CD14-positive monocyte (primary cell): ENCODE measurements around the gene PRSS33. TPM values are rescaled to one million over a fixed set of nuclear protein-coding genes. Genes with fewer than 3 reads are reported as not detected.

Source experiments
- DNase-seq, 3 donors: peaks; one replicate each; pipeline ENCODE4 v3.0.0-alpha.2; 2011 to 2022
- H2AFZ ChIP-seq: 2 replicates; pipeline ENCODE4 v1.6.0; 2012; ENCODE audit warnings: mild to moderate bottlenecking, low read depth, low read length, inconsistent platforms; ENCODE audit not compliant: insufficient read depth, poor library complexity, severe bottlenecking
- H3K27ac ChIP-seq, 2 donors: 1 replicate in 1 of 2; 2 replicates in 1 of 2; pipeline ENCODE4 v1.5.1; 2012 to 2013; ENCODE audit warnings: low read length in 2 of 2, control low read depth in 1 of 2, inconsistent platforms in 1 of 2, low read depth in 1 of 2, mild to moderate bottlenecking in 1 of 2
- H3K27me3 ChIP-seq, 2 donors: one replicate each; pipeline versions ENCODE4 v1.6.0 to v1.6.1; 2011 to 2013; ENCODE audit warnings: low read length in 2 of 2; ENCODE audit not compliant: control insufficient read depth in 2 of 2, insufficient read depth in 2 of 2
- H3K36me3 ChIP-seq, 2 donors: replicated peaks in 1 of 2; 1 replicate in 1 of 2; 2 replicates in 1 of 2; pipeline versions ENCODE4 v1.5.1 to v1.6.1; 2012 to 2013; ENCODE audit warnings: low read length in 2 of 2, control low read depth in 1 of 2, inconsistent platforms in 1 of 2, mild to moderate bottlenecking in 1 of 2; ENCODE audit not compliant: insufficient read depth in 2 of 2, control insufficient read depth in 1 of 2
- H3K4me1 ChIP-seq, 2 donors: 1 replicate in 1 of 2; 2 replicates in 1 of 2; pipeline versions ENCODE4 v1.5.1 to v1.6.1; 2012 to 2013; ENCODE audit warnings: low read length in 2 of 2, control low read depth in 1 of 2, inconsistent platforms in 1 of 2, mild to moderate bottlenecking in 1 of 2, moderate library complexity in 1 of 2; ENCODE audit not compliant: insufficient read depth in 2 of 2, control insufficient read depth in 1 of 2
- H3K4me2 ChIP-seq: replicated peaks from 2 replicates; pipeline ENCODE3; 2012; ENCODE audit warnings: low read length, moderate library complexity, mild to moderate bottlenecking; ENCODE audit not compliant: poor library complexity, severe bottlenecking; ENCODE audit errors: extremely low read depth
- H3K4me3 ChIP-seq, 3 experiments: fragments of 200-600 bp in 1 of 3; sonication (generic) in 1 of 3; replicated peaks in 1 of 3; 1 replicate in 2 of 3; 2 replicates in 1 of 3; pipeline ENCODE4 v1.5.1; 2011 to 2013; ENCODE audit warnings: low read length in 3 of 3, mild to moderate bottlenecking in 3 of 3, control low read depth in 2 of 3, low read depth in 2 of 3, inconsistent platforms in 1 of 3, moderate library complexity in 1 of 3
- H3K79me2 ChIP-seq: 2 replicates; pipeline ENCODE4 v1.6.0; 2012; ENCODE audit warnings: mild to moderate bottlenecking, control low read depth, inconsistent platforms, low read length, moderate library complexity; ENCODE audit not compliant: insufficient read depth
- H3K9ac ChIP-seq: 2 replicates; pipeline ENCODE4 v1.6.0; 2017; ENCODE audit warnings: low read length, mild to moderate bottlenecking; ENCODE audit not compliant: insufficient read depth, poor library complexity, severe bottlenecking
- H3K9me3 ChIP-seq, 2 donors: replicated peaks in 1 of 2; 1 replicate in 1 of 2; 2 replicates in 1 of 2; pipeline versions ENCODE4 v1.5.1 to v1.6.1; 2012 to 2013; ENCODE audit warnings: low read length in 2 of 2, control low read depth in 1 of 2; ENCODE audit not compliant: control insufficient read depth in 1 of 2, insufficient read depth in 1 of 2
- H4K20me1 ChIP-seq: 2 replicates; pipeline ENCODE4 v1.6.0; 2012; ENCODE audit warnings: mild to moderate bottlenecking, low read length, control low read depth, moderate library complexity; ENCODE audit not compliant: insufficient read depth
- H3K27ac Mint-ChIP-seq, 7 donors: one replicate each; pipeline ENCODE4 v1.8.0; 2020; ENCODE audit warnings: mild to moderate bottlenecking in 7 of 7, mixed read lengths in 7 of 7, moderate library complexity in 6 of 7, inconsistent platforms in 2 of 7
- H3K27me3 Mint-ChIP-seq, 3 donors: one replicate each; pipeline ENCODE4 v1.8.0; 2021 to 2022; ENCODE audit warnings: low read depth in 3 of 3, mild to moderate bottlenecking in 3 of 3, mixed read lengths in 3 of 3, moderate library complexity in 3 of 3, inconsistent platforms in 1 of 3
- H3K36me3 Mint-ChIP-seq, 2 donors: one replicate each; pipeline ENCODE4 v1.8.0; 2020; ENCODE audit warnings: mixed read lengths in 2 of 2, inconsistent platforms in 1 of 2, mild to moderate bottlenecking in 1 of 2
- H3K4me1 Mint-ChIP-seq: one replicate; pipeline ENCODE4 v1.8.0; 2020; ENCODE audit warnings: mild to moderate bottlenecking, mixed read lengths
- H3K4me3 Mint-ChIP-seq, 2 donors: one replicate each; pipeline ENCODE4 v1.8.0; 2020; ENCODE audit warnings: mild to moderate bottlenecking in 2 of 2, mixed read lengths in 2 of 2, moderate library complexity in 1 of 2
- H3K9me3 Mint-ChIP-seq, 7 donors: one replicate each; pipeline ENCODE4 v1.8.0; 2020 to 2022; ENCODE audit warnings: mixed read lengths in 7 of 7, mild to moderate bottlenecking in 6 of 7, moderate library complexity in 6 of 7, inconsistent platforms in 2 of 7
- CTCF ChIP-seq: fragments of 200-600 bp; IDR thresholded peaks from one replicate; pipeline ENCODE4 v1.8.0; 2022; ENCODE audit warnings: antibody characterized with exemption, mild to moderate bottlenecking
- WGBS: methylation state at CpG from one replicate; pipeline ENCODE4 v1.1.5; 2013; ENCODE audit warnings: missing lambda C conversion rate; ENCODE audit not compliant: insufficient coverage; 5-methylcytosine and 5-hydroxymethylcytosine counted together
- intact Hi-C, 2 donors: fragments of 100-400 bp; cut with micrococcal nuclease; formaldehyde crosslinking; loops; one replicate each; pipeline versions ENCODE4 v1.15.0 to v1.15.1; 2023
- polyA plus RNA-seq, 3 donors: library from polyadenylated mRNA; depleted of rRNA in 1 of 3; unstranded in 2 of 3; stranded (reverse) in 1 of 3; fragments of 300-500 nt in 2 of 3; fragments of >200 nt in 1 of 3; fragmentation: Illumina TruSeq in 2 of 3; gene quantifications; 1 replicate in 2 of 3; 2 replicates in 1 of 3; pipeline ENCODE4 v1.2.3, GENCODE V29; 2012 to 2021

The PRSS33 gene
- polyA plus RNA-seq, 3 donors: 0.05 TPM; not detected in 2

GRCh38 chr16:2835638-2836493, 48.5 kb upstream of the PRSS33 start:
- H3K9me3 ChIP-seq: peaks cover 0 to 4% of the 10 kb centered on the region in 2 donors
- Mint-ChIP-seq H3K4me1 (peaks cover 3% of the 10 kb centered on the region), H3K27me3 (peaks cover 8 to 15% (median 14%) of the 10 kb centered on the region in 3 donors), H3K36me3 (no peaks in the 10 kb centered on the region), H3K9me3 (peaks cover 1 to 10% (median 6%) of the 10 kb centered on the region in 7 donors), H3K27ac (peak overlapping the region in 1 of 7 donors; percentile 8), H3K4me3 (peak overlapping the region in 1 of 2 donors; percentile 1)
- H3K4me3 ChIP-seq: no peak overlapping the region
- whole genome bisulfite sequencing: 50% methylated on average over 17 of the region's 22 CpGs
- peaks cover 0 to under 1% of the 10 kb centered on the region in 2 donors for H3K4me1 ChIP-seq
- no peaks in the 10 kb centered on the region for H3K79me2 ChIP-seq
- no peak overlapping the region for H3K4me2 ChIP-seq
- no peaks in the 10 kb centered on the region for H3K36me3 ChIP-seq
- H2AFZ ChIP-seq: no peak overlapping the region
- no peak overlapping the region for H3K9ac ChIP-seq
- no peak overlapping the region for H3K27ac ChIP-seq
- no peak for TF ChIP-seq CTCF
- no peak for DNase-seq
- intact Hi-C loops: loop anchor here in 1 of 2 donors (5.0 kb wide), 2 partner anchors 36 to 86 kb away; no protein-coding TSS in a partner anchor
- H3K27me3 ChIP-seq: no peaks in the 10 kb centered on the region
- no peaks in the 10 kb centered on the region for H4K20me1 ChIP-seq

- H4K20me1 ChIP-seq: no peaks in the 10 kb centered on the region
- TF ChIP-seq CTCF: no peak
- H3K36me3 ChIP-seq: no peaks in the 10 kb centered on the region
- Mint-ChIP-seq H3K9me3 (peaks cover 1 to 11% (median 6%) of the 10 kb centered on the region in 7 donors), H3K36me3 (no peaks in the 10 kb centered on the region), H3K4me1 (peaks cover 9% of the 10 kb centered on the region), H3K4me3 (no peak overlapping the region), H3K27me3 (peaks cover 8 to 14% (median 14%) of the 10 kb centered on the region in 3 donors), H3K27ac (no peak overlapping the region)
- H3K4me2 ChIP-seq: no peak overlapping the region
- no peak for DNase-seq
- H3K4me1 ChIP-seq: peaks cover 7 to 10% of the 10 kb centered on the region in 2 donors
- intact Hi-C loops: loop anchor here in 1 of 2 donors (5.0 kb wide), 2 partner anchors 37 to 87 kb away; no protein-coding TSS in a partner anchor
- no peak overlapping the region for H3K4me3 ChIP-seq
- no peak overlapping the region for H3K27ac ChIP-seq
- 93% methylated on average over 2 of the region's 3 CpGs for WGBS
- H2AFZ ChIP-seq: no peak overlapping the region
- H3K9me3 ChIP-seq: peaks cover 0 to 4% of the 10 kb centered on the region in 2 donors
- no peaks in the 10 kb centered on the region for H3K79me2 ChIP-seq
- H3K27me3 ChIP-seq: no peaks in the 10 kb centered on the region
- no peak overlapping the region for H3K9ac ChIP-seq
Measured at GRCh38 chr16:2834968-2835367, 47.6 kb upstream of the PRSS33 start.
